SK-N-SH treated with all-trans-retinoic acid at 6 μM for 48 hours (cell line): ENCODE measurements around the gene SCG2.

Experiments
- ATAC-seq: fragments of 200-7000 bp; cut with Tn5 transposase; 3 replicates; pipeline ENCODE4 v1.9.1; 2020; ENCODE audit warnings: mild to moderate bottlenecking, moderate library complexity
- ARNTL ChIP-seq: fragments of 450-650 bp; formaldehyde crosslinking; IDR thresholded peaks from 2 replicates; pipeline ENCODE4 v1.5.0; 2020; ENCODE audit warnings: low read depth, mild to moderate bottlenecking, moderate library complexity, borderline replicate concordance
- BACH2 ChIP-seq: fragments of 250-450 bp; sonication (Bioruptor Pico); IDR thresholded peaks from 2 replicates; pipeline ENCODE4 v1.9.0; 2021; ENCODE audit warnings: mild to moderate bottlenecking, borderline replicate concordance
- CREB5 ChIP-seq: fragments of 250-450 bp; sonication (Bioruptor Pico); IDR thresholded peaks from 2 replicates; pipeline ENCODE4 v1.5.1; 2020; ENCODE audit warnings: low read depth, mild to moderate bottlenecking, moderate library complexity
- CSDC2 ChIP-seq: fragments of 250-450 bp; sonication (Bioruptor Pico); IDR thresholded peaks from 2 replicates; pipeline ENCODE4 v1.5.0; 2020; ENCODE audit warnings: mild to moderate bottlenecking, moderate library complexity
- CSRNP3 ChIP-seq: fragments of 250-450 bp; sonication (Bioruptor Pico); IDR thresholded peaks from 2 replicates; pipeline ENCODE4 v1.5.1; 2021; ENCODE audit warnings: mild to moderate bottlenecking, moderate library complexity
- ESRRG ChIP-seq: fragments of 250-450 bp; sonication (Bioruptor Pico); IDR thresholded peaks from 2 replicates; pipeline ENCODE4 v1.6.1; 2021; ENCODE audit warnings: mild to moderate bottlenecking
- GLIS3 ChIP-seq: fragments of 250-450 bp; sonication (Bioruptor Pico); IDR thresholded peaks from 2 replicates; pipeline ENCODE4 v1.5.0; 2020; ENCODE audit warnings: mild to moderate bottlenecking, moderate library complexity
- ISL1 ChIP-seq: fragments of 250-450 bp; sonication (Bioruptor Pico); IDR thresholded peaks from 2 replicates; pipeline ENCODE4 v2.1.2; 2022; ENCODE audit warnings: mild to moderate bottlenecking, moderate library complexity
- OSR1 ChIP-seq: fragments of 250-450 bp; sonication (Bioruptor Pico); IDR thresholded peaks from 2 replicates; pipeline ENCODE4 v1.8.0; 2022; ENCODE audit warnings: moderate library complexity, mild to moderate bottlenecking, inconsistent platforms
- PATZ1 ChIP-seq: fragments of 250-450 bp; sonication (Bioruptor Pico); IDR thresholded peaks from 2 replicates; pipeline ENCODE4 v1.8.0; 2020; ENCODE audit warnings: mild to moderate bottlenecking, moderate library complexity, borderline replicate concordance
- POU6F1 ChIP-seq: fragments of 250-450 bp; sonication (Bioruptor Pico); IDR thresholded peaks from 2 replicates; pipeline ENCODE4 v1.8.0; 2021; ENCODE audit warnings: low read depth, mild to moderate bottlenecking, moderate library complexity, borderline replicate concordance
- PPARA ChIP-seq: fragments of 250-450 bp; sonication (Bioruptor Pico); IDR thresholded peaks from 2 replicates; pipeline ENCODE4 v1.5.0; 2020; ENCODE audit warnings: mild to moderate bottlenecking, borderline replicate concordance
- RARB ChIP-seq: fragments of 250-450 bp; sonication (Bioruptor Pico); IDR thresholded peaks from 2 replicates; pipeline ENCODE4 v1.8.0; 2021; ENCODE audit warnings: mild to moderate bottlenecking, moderate library complexity
- SNAI2 ChIP-seq: fragments of 250-450 bp; sonication (Bioruptor Pico); IDR thresholded peaks from 2 replicates; pipeline ENCODE4 v1.5.0; 2020; ENCODE audit warnings: mild to moderate bottlenecking, moderate library complexity
- TCF4 ChIP-seq: fragments of 250-450 bp; sonication (Bioruptor Pico); IDR thresholded peaks from 2 replicates; pipeline ENCODE4 v1.8.0; 2021; ENCODE audit warnings: mild to moderate bottlenecking, moderate library complexity, borderline replicate concordance
- TOX ChIP-seq: fragments of 250-450 bp; sonication (Bioruptor Pico); IDR thresholded peaks from 2 replicates; pipeline ENCODE4 v1.8.0; 2021; ENCODE audit warnings: mild to moderate bottlenecking, moderate library complexity, borderline replicate concordance
- ZC3H10 ChIP-seq: fragments of 250-450 bp; sonication (Bioruptor Pico); IDR thresholded peaks from 2 replicates; pipeline ENCODE4 v1.5.1; 2021; ENCODE audit warnings: mild to moderate bottlenecking, moderate library complexity
- ZFP3 ChIP-seq: fragments of 250-450 bp; sonication (Bioruptor Pico); IDR thresholded peaks from 2 replicates; pipeline ENCODE4 v1.5.0; 2020; ENCODE audit warnings: mild to moderate bottlenecking, moderate library complexity
- ZFP30 ChIP-seq: fragments of 450-650 bp; formaldehyde crosslinking; IDR thresholded peaks from 2 replicates; pipeline ENCODE4 v1.5.0; 2022; ENCODE audit warnings: mild to moderate bottlenecking, moderate library complexity
- ZNF565 ChIP-seq: fragments of 450-650 bp; formaldehyde crosslinking; conservative IDR thresholded peaks from 2 replicates; pipeline ENCODE4 v1.5.0; 2020; ENCODE audit warnings: low read depth, mild to moderate bottlenecking, moderate library complexity
- ZNF70 ChIP-seq: fragments of 450-650 bp; formaldehyde crosslinking; IDR thresholded peaks from 2 replicates; pipeline ENCODE4 v1.5.0; 2020; ENCODE audit warnings: mild to moderate bottlenecking, moderate library complexity
- ZNF8 ChIP-seq: fragments of 450-650 bp; formaldehyde crosslinking; IDR thresholded peaks from 2 replicates; pipeline ENCODE4 v1.5.0; 2020; ENCODE audit warnings: mild to moderate bottlenecking, moderate library complexity
- TF ChIP-seq, protein P1 (sequence below): fragments of 250-450 bp; sonication (Bioruptor Pico); IDR thresholded peaks from 2 replicates; pipeline ENCODE4 v1.5.0; 2020; ENCODE audit warnings: mild to moderate bottlenecking, moderate library complexity

The SCG2 gene, protein sequence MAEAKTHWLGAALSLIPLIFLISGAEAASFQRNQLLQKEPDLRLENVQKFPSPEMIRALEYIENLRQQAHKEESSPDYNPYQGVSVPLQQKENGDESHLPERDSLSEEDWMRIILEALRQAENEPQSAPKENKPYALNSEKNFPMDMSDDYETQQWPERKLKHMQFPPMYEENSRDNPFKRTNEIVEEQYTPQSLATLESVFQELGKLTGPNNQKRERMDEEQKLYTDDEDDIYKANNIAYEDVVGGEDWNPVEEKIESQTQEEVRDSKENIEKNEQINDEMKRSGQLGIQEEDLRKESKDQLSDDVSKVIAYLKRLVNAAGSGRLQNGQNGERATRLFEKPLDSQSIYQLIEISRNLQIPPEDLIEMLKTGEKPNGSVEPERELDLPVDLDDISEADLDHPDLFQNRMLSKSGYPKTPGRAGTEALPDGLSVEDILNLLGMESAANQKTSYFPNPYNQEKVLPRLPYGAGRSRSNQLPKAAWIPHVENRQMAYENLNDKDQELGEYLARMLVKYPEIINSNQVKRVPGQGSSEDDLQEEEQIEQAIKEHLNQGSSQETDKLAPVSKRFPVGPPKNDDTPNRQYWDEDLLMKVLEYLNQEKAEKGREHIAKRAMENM

DNA sequence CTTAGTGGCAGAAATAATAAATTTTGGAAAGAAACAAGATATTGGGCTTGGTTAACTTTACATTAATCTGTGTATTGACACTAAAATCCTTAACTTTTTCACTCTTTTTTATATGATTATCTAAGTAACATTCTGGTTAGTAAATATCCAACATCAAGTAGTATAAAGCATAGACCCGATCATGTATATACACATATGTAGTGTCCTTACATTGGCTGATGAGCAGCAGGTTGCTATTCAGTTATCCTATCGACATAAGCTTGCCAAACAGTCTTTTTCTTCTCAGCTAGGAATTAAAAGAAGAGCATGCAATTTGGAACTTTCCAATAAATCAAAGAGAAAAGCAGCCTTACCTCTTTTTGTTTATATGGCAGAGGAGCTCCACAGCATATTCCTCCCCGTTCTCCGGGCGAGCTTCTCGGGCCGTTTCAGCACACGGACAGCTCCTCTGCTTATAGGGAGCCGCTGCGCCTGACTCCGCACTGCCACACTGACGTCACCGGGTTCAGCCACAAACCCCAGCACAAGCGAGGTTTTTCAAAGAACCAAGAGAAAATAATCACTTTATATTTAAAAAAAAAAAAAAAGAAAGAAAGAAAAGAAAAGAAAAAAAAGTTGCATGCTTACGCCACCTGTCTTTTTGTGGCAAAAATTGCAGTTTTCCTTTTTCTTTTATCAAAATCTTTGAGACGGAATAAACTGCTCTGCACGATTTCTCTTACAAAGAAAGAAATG lies at the start of gene SCG2:
Gene SCG2 (minus strand): TSS at position 430 of the 735 bp plus-strand sequence. CDS start 3,079 bp downstream, outside the sequence.
- TF ChIP-seq TCF4 (no peak), ZFP30 (CRISPR knock-in tag) (no peak), ARNTL (CRISPR knock-in tag) (no peak), BACH2 (CRISPR knock-in tag) (0 out of 2 replicates have a peak, but pooled peaks have one; percentile 34), ZFP3 (CRISPR knock-in tag) (no peak), RARB (CRISPR knock-in tag) (no peak), CSDC2 (CRISPR knock-in tag) (0 out of 2 replicates have a peak, but pooled peaks have one; percentile 59), OSR1 (no peak), ISL1 (CRISPR knock-in tag) (0 out of 2 replicates have a peak, but pooled peaks have one; percentile 8), CSRNP3 (CRISPR knock-in tag) (no peak), GLIS3 (CRISPR knock-in tag) (no peak), ZNF8 (CRISPR knock-in tag) (no peak), PATZ1 (no peak), PPARA (CRISPR knock-in tag) (no peak), ZNF565 (CRISPR knock-in tag) (no peak), ESRRG (CRISPR knock-in tag) (no peak), TOX (CRISPR knock-in tag) (no peak), CREB5 (CRISPR knock-in tag) (no peak), ZNF70 (CRISPR knock-in tag) (no peak), ZC3H10 (peak; percentile 47; the same call in 1 of the 2 replicates), SNAI2 (CRISPR knock-in tag) (no peak), POU6F1 (CRISPR knock-in tag) (no peak)
- TF ChIP-seq, protein P1, sequence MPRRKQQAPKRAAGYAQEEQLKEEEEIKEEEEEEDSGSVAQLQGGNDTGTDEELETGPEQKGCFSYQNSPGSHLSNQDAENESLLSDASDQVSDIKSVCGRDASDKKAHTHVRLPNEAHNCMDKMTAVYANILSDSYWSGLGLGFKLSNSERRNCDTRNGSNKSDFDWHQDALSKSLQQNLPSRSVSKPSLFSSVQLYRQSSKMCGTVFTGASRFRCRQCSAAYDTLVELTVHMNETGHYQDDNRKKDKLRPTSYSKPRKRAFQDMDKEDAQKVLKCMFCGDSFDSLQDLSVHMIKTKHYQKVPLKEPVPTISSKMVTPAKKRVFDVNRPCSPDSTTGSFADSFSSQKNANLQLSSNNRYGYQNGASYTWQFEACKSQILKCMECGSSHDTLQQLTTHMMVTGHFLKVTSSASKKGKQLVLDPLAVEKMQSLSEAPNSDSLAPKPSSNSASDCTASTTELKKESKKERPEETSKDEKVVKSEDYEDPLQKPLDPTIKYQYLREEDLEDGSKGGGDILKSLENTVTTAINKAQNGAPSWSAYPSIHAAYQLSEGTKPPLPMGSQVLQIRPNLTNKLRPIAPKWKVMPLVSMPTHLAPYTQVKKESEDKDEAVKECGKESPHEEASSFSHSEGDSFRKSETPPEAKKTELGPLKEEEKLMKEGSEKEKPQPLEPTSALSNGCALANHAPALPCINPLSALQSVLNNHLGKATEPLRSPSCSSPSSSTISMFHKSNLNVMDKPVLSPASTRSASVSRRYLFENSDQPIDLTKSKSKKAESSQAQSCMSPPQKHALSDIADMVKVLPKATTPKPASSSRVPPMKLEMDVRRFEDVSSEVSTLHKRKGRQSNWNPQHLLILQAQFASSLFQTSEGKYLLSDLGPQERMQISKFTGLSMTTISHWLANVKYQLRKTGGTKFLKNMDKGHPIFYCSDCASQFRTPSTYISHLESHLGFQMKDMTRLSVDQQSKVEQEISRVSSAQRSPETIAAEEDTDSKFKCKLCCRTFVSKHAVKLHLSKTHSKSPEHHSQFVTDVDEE, result peak; percentile 37; the same call in 1 of the 2 replicates
- TF ChIP-seq, all 23 proteins: peak for 5
- ATAC-seq, result peak; percentile 96
